Inflammatory macrophage treated with lipopolysaccharide for 4 hours (primary cell): ENCODE results near the gene CNOT1.
A peak's percentile ranks its signal among the peaks of the same experiment; 100 is the strongest.
"Not testable (repeated sequence)": the region's sequence is repeated elsewhere in the genome, so short reads cannot be mapped to it uniquely, and the experiment has no call there.

Experiments used
- DNase-seq: peaks from one replicate; pipeline ENCODE4 v3.0.0-alpha.2; 2020

Gene CNOT1

DNA sequence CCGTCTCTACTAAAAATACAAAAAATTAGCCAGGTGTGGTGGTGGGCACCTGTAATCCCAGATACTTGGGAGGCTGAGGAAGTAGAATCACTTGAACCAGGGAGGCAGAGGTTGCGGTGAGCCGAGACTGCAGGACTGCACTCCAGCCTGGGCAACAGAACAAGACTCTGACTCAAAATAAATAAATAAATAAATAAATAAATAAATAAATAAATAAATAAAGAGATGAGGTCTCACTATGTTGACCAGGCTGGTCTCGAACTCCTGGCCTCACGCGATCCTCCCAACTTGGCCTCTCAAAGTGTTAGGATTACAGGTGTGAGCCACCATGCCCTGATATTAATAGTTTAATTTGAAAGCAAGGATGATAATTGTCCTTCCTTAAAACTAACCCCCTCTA is 7.4 kb upstream of the CNOT1 start:
- DNase-seq: not testable (repeated sequence)

DNA sequence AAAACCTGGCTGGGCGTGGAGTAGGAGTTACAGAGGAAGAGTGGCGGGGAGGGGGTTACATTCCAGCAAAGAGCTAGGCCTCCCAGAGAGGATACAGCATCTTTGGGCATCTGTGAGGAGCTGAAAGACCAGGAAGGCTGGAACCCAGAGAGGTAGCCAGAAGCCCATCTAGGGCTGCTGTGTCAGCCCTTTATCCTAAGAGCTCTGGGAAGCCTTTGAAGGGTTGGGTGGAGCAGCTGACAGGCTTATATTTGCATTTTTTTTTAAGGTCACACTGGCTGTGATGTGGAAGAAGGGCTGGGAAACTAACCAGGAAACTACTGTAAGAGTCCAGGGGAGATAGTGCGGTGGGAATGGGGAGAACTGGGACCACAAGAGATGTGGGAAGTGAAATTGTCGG is 6.8 kb upstream of the CNOT1 start:
- no peak for DNase-seq

DNA sequence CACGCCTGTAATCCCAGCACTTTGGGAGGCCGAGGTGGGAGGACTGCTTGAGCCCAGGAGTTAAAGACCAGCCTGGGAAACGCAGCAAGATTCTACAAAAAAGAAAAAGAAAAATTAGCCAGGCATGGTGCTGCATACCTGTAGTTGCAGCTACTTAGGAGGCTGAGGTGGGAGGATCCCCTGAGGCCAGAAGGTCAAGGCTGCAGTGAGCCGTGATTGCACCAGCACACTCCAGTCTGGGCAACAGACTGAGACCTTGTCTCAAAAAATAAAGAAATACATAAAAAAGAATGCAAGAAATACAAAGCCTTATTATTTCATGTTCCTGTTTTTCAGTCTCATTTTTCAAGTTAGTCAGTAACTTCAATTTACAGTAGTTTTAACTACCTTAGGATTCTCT is 5.9 kb upstream of the CNOT1 start:
- DNase-seq: no peak

DNA sequence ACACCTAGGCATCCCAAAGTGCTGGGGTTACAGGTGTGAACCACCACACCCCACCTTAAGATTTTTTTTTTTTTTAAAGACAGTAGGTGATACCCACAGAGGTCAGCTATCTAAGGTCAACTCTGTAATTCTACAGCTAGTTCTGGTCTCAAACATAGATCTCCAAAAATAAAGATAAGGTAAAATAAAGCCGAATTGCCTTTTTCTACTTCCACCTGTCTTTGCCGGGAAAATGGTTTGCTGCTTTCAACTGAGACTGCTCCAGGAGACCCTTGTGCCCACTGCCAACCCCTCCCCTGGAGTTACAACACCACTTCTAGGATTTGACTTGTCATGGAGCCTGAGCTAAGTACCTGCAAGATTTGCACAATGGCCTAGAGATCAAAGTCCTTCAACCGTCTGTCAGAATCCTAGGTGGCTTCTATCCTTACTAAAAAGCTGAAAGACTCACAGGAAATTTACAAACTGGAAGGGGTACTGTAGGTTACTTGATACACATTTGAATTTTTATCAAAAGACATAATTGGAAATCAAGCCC is 4.7 kb upstream of the CNOT1 start:
- no peak for DNase-seq

GRCh38 chr16:58628845-58629732 is 537 bp downstream of the CNOT1 start:
- DNase-seq: peak; percentile 74

- no peak for DNase-seq
These were observed 5.4 kb downstream of the CNOT1 start for GRCh38 chr16:58624209-58624608.

GRCh38 chr16:58620396-58620795 is 9.2 kb downstream of the CNOT1 start:
- no peak for DNase-seq

GRCh38 chr16:58615280-58615679 is 14.3 kb downstream of the CNOT1 start:
- no peak for DNase-seq

GRCh38 chr16:58614860-58615259 is 14.8 kb downstream of the CNOT1 start:
- DNase-seq: no peak

DNA sequence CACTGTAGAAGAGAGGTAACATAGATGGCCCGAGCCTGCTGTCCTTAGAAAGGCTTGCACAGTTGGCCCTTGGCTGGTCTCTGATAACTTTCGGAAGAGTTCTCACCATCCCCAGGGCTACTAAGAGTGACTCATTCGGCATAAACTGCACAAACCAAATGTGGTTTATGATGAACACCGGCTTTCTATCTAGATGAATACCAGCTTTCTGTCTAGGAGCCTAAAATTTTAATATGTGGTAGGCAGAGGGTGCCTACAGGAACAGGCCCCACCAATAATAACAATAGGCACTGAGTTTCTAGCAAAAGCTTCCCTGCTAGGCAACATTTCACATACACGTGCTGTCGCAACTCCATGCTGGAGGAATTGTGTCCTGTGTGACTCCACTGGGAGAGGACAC is 15.4 kb downstream of the CNOT1 start:
- DNase-seq: no peak

DNA sequence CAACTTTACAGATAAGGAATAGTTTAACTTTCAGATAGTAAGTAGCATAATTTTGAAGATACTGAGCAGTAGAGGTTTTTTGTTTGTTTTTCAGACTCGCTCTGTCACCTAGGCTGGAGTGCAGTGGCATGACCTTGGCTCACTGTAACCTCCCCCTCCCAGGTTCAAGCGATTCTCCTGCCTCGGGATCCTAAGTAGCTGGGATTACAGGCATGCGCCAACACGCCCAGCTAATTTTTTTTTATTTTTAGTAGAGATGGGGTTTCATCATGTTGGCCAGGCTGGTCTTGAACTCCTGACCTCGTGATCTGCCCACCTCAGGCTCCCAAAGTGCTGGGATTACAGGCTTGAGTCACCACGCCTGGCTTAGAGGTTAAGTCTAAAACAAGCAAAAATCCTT is 16.7 kb downstream of the CNOT1 start:
- not testable (repeated sequence) for DNase-seq

DNA sequence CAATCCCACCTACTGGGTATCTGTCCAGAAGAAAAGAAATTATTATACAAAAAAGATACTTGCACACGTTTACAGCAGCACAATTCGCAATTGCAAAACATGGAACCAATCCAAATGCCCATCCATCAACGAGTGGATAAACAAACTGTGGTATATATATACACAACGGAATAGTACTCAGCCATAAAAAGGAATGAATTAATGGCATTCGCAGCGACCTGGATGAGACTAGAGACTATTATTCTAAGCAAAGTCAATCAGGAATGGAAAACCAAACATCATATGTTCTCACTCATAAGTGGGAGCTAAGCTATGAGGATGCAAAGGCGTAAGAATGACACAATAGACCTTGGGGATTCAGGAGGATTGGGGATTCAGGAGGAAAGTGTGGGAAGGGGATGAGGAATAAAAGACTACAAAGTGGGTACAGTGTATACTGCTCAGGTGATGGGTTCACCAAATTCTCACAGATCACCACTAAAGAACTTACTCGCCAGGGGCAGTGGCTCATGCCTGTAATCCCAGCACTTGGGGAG is 21.0 kb downstream of the CNOT1 start:
- no peak for DNase-seq

GRCh38 chr16:58605562-58605961 is 24.1 kb downstream of the CNOT1 start:
- DNase-seq: no peak

DNA sequence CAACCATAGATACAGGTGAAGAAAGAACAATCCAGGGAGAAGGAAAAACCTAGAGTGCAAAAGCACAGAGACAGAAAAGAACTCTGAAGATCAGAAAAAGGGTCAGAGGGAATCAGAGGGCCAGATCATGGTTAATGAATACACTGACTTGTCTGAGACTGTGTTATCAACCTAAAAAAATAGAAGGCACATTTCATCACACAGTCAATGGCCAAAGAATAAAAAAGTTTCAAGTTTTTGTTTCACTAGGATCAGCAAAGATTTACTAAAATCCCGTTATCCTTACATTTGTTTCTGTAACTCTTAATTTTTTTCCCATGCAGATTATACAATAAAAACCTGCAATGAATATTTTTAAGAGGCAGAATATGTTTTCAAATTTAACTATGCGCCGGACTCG is 38.5 kb downstream of the CNOT1 start:
- DNase-seq: no peak

GRCh38 chr16:58589326-58589905 is 40.2 kb downstream of the CNOT1 start:
- no peak for DNase-seq

DNA sequence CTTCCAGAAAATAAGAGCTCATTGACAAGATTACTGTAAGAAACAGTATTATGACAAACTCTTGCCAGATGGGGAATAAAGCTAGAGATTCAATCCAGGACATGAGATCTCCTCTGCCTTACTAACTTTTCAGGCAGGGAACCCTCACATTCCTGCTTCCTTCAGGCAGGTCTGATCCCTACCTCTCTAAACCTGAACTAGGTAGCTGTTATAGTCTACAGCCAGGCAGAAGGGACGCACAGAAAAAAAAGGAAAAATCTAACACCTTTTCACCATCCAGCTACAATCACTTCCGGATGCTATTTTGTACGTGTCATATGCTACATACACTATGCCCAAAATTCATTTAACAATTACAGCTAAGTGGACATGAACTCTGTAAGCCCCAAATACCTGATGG is 41.2 kb downstream of the CNOT1 start:
- DNase-seq: no peak

GRCh38 chr16:58586340-58587030 is 43.1 kb downstream of the CNOT1 start:
- DNase-seq: no peak

DNA sequence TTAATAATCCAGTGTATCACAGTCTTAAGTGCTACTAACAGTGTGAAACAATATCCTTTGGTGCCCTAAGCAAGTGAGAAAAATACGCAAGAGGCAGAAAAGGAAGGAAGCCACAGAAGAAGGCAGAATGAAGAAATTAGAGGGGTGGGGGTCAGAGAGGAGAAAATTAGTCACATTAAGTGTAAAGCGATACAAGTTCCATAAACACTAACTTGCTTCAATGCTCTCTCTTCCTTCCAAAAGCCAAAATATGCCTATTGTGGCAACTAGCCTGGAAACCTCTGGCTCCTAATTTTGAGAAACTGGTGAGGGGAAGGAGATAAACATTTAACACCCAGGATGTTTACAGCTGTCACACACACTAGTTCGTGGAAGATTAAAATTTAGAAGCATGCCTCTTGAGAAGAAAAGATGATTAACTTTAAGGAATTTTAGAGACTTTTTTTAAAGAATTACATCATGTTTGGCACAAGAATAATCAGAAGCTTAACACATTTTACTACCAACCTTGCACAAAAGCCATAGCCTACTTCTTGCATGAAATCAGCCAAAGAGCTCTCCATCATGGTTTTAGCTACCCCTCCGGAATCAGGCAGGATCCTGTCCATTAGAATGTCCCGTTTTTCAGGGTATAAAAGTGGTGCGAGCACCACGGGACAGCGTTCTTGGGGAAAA is 44.7 kb downstream of the CNOT1 start:
- no peak for DNase-seq

DNA sequence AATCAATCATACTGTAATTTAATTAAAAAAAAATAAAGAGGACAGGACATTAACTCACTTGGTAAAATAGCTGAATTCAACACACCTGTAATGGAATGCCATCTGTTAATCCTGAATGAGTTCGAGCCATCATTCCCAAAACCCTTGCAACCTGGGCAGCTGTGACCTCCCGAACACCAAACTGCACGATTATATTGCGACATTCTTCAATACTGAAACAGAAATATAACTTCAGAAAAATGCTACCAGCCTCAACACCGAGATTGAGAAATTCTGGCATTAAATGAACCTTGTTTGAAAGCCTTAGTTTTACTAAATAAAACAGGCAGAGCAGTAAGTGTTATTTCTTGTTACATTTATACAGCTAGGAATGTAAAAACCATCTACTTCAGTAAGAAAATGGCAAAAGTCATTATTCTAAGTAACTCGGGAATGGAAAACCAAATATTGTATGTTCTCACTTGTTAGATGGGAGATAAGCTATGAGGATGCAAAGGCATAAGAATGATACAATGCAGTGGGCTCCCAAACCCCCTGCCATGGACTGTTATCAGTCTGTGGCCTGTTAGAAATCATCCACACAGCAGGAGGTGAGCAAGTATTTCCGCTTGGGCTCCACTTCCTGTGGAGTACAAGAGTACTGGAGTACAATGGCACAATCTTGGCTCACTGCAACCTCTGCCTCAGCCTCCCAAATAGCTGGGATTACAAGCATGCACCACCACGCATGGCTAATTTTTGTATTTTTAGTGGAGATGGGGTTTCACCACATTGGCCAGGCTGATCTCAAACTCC is 46.5 kb downstream of the CNOT1 start:
- no peak for DNase-seq

- DNase-seq: no peak
These were observed 47.5 kb downstream of the CNOT1 start for GRCh38 chr16:58582133-58582532.

DNA sequence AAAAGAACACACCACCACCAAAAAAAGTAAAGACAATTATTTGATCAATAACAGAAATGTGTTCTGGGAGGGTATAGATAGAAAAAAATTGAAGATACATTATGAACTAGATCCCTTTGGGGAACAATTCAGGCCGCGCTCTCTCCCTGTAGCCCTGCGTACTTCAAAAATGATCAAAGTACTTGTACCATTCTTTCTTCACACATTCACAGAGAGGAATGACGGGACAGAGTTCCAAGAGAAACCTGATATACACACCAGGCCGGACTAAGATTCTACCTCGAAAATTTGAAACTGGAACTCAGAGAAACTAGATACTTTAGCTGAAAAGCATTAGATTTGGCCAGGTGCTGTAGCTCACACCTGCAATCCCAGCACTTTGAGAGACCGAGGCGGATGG is 50.0 kb downstream of the CNOT1 start:
- DNase-seq: no peak

- DNase-seq: no peak
These were observed 51.0 kb downstream of the CNOT1 start for GRCh38 chr16:58578642-58579041.
